Astrocyte of the cerebellum (primary cell): Measurements from ENCODE around the gene LRRC42.

Source experiments
- DNase-seq: peaks from one replicate; pipeline ENCODE4 v3.0.0-alpha.2; 2011; ENCODE audit warnings: low read depth
- H3K4me3 ChIP-seq: 2 replicates; pipeline ENCODE4 v1.5.1; 2011; ENCODE audit warnings: mild to moderate bottlenecking, low read depth, low read length, moderate library complexity
- in situ Hi-C: cut with HindIII; loops from 2 replicates; pipeline ENCODE4 v1.10.0; 2017; ENCODE audit warnings: low sequenced_read_pairs
- TF ChIP-seq, protein P1 (sequence below): IDR thresholded peaks from 2 replicates; pipeline ENCODE4 v1.5.1; 2012; ENCODE audit warnings: low read length, low read depth, moderate library complexity, mild to moderate bottlenecking; ENCODE audit errors: missing control alignments

LRRC42 gene

DNA sequence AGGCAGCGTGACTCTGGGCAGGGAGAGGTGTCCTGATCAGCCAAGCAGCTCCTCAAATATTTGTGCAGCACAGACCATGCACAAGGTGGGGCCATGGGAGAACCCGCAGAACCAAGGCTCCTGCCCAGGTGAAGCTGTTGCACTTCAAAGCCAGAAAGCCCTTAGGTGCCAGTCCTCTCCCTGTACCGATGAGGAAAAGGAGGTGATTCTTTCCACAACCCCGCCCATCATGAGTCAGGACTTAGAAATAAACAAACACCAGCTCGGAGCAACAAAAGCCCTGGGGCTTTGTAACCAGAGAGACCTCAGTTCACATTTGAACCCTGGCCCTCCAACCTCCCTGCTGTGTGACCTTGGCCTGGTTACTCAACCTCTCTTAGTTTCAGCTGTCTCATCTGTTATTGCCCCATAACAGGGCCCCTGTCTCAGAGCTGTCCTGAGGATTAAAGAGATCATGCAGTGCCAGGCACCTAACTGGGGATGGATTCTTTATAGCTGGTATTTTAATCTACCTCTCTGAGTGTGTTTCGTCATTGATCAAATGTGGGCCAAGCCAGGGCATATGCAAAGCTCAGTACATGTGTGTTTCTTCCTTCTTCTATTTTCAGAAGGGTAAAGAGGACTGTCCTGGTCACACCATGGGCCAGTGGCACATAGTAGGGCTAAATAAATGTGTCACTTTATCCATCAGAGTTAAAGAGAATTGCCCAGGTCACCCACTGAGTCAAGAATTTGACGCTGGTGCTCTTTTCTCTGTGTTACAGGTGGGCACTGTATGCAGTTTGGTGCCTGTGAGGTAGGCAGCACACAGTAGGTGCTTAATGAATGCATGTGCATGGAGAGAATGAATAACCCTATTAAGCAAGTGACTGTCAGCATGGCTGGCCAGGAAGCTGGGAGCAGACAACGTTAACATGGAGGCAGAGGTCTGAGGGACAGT, 70.5 kb downstream of the LRRC42 start:
- no peak overlapping the region for H3K4me3 ChIP-seq
- in situ Hi-C loops, result no loop called here
- DNase-seq, result no peak
- TF ChIP-seq, protein P1, sequence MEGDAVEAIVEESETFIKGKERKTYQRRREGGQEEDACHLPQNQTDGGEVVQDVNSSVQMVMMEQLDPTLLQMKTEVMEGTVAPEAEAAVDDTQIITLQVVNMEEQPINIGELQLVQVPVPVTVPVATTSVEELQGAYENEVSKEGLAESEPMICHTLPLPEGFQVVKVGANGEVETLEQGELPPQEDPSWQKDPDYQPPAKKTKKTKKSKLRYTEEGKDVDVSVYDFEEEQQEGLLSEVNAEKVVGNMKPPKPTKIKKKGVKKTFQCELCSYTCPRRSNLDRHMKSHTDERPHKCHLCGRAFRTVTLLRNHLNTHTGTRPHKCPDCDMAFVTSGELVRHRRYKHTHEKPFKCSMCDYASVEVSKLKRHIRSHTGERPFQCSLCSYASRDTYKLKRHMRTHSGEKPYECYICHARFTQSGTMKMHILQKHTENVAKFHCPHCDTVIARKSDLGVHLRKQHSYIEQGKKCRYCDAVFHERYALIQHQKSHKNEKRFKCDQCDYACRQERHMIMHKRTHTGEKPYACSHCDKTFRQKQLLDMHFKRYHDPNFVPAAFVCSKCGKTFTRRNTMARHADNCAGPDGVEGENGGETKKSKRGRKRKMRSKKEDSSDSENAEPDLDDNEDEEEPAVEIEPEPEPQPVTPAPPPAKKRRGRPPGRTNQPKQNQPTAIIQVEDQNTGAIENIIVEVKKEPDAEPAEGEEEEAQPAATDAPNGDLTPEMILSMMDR, result no peak
